Stimulated activated naive CD8-positive, alpha-beta T cell treated with anti-CD3 and anti-CD28 coated beads, Interleukin-15, amount 100 ng/mL, for 72 hours (primary cell): ENCODE data around the gene KCNMA1.

Experiments
- ATAC-seq: fragments of 150-1000 bp; cut with Tn5 transposase; 2 replicates; pipeline ENCODE4 v1.10.0; 2021; ENCODE audit warnings: mild to moderate bottlenecking, moderate library complexity
- DNase-seq, 2 donors: peaks; one replicate each; pipeline ENCODE4 v3.0.0; 2021 to 2022
- H3K27ac Mint-ChIP-seq, 2 donors: one replicate each; pipeline ENCODE4 v1.8.0; 2022; ENCODE audit warnings: mild to moderate bottlenecking in 2 of 2, mixed read lengths in 2 of 2, moderate library complexity in 2 of 2
- H3K27me3 Mint-ChIP-seq: one replicate; pipeline ENCODE4 v1.8.0; 2022; ENCODE audit warnings: mixed read lengths
- H3K4me1 Mint-ChIP-seq: one replicate; pipeline ENCODE4 v1.8.0; 2022; ENCODE audit warnings: mild to moderate bottlenecking, mixed read lengths
- H3K4me3 Mint-ChIP-seq, 2 donors: one replicate each; pipeline ENCODE4 v1.8.0; 2022; ENCODE audit warnings: mild to moderate bottlenecking in 2 of 2, mixed read lengths in 2 of 2, moderate library complexity in 1 of 2
- H3K9me3 Mint-ChIP-seq, 2 donors: one replicate each; pipeline ENCODE4 v1.8.0; 2022; ENCODE audit warnings: mixed read lengths in 2 of 2

Gene KCNMA1

GRCh38 chr10:77486517-77486916, 151.1 kb downstream of the KCNMA1 start:
- Mint-ChIP-seq H3K4me3 (no peak overlapping the region), H3K27me3 (no peaks in the 10 kb centered on the region), H3K4me1 (no peaks in the 10 kb centered on the region), H3K27ac (no peak overlapping the region), H3K9me3 (no peaks in the 10 kb centered on the region)
- DNase-seq (no peak), ATAC-seq (no peak)

DNA sequence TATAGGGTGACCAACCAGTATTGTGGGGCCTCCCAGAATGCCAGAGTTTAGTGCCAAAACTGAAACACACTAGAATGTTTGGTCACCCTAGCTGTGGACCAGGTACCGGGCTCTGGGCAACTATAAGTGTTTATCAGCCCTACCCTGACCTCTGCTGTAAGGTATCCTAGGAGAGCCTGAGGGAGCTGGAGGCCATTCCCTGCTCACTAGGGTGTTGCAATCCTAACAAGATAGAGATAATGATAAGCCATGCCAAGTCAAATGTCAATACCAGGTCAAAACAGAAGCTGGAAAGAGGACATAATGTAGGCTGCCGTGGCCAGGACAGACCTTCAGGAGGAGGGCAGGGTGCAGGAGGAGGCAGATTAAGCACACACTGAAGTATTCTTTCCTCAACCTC, 151.8 kb downstream of the KCNMA1 start:
- peak overlapping the region in 1 of 2 donors; percentile 93 for H3K27ac Mint-ChIP-seq
- no peak overlapping the region for H3K4me3 Mint-ChIP-seq
- no peaks in the 10 kb centered on the region for H3K27me3 Mint-ChIP-seq
- ATAC-seq, result no peak
- H3K4me1 Mint-ChIP-seq, result no peaks in the 10 kb centered on the region
- DNase-seq, result no peak
- no peaks in the 10 kb centered on the region for H3K9me3 Mint-ChIP-seq

GRCh38 chr10:77482072-77482471, 155.5 kb downstream of the KCNMA1 start:
- no peak for DNase-seq
- ATAC-seq, result no peak
- Mint-ChIP-seq H3K27ac (no peak overlapping the region), H3K9me3 (no peaks in the 10 kb centered on the region), H3K4me3 (no peak overlapping the region), H3K27me3 (peaks cover 6% of the 10 kb centered on the region), H3K4me1 (no peaks in the 10 kb centered on the region)

GRCh38 chr10:77479586-77479985, 158.0 kb downstream of the KCNMA1 start:
- Mint-ChIP-seq H3K4me3 (no peak overlapping the region), H3K27me3 (peaks cover 13% of the 10 kb centered on the region), H3K4me1 (no peaks in the 10 kb centered on the region), H3K27ac (no peak overlapping the region), H3K9me3 (no peaks in the 10 kb centered on the region)
- no peak for DNase-seq
- no peak for ATAC-seq

DNA sequence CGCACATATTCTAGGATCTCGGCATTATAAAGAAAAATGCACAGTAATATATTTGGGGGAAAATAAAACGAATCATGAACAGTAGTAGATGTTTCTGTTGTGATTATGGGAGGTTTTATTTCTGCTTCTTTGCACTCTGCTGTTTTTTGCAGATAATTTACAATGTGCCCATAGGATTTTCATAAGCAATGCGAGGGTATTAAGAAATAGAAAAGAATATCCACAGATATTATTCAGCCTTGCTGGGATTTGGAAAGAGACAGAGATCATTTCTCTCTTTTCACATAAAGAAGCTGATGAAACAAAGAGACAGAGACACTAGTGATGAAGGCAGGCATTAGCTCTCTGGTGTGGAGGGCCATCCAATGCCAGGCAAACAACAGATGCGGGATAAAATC, 158.6 kb downstream of the KCNMA1 start:
- H3K4me1 Mint-ChIP-seq, result no peaks in the 10 kb centered on the region
- DNase-seq (no peak), ATAC-seq (no peak)
- H3K27ac Mint-ChIP-seq, result no peak overlapping the region
- no peaks in the 10 kb centered on the region for H3K9me3 Mint-ChIP-seq
- H3K4me3 Mint-ChIP-seq, result no peak overlapping the region
- H3K27me3 Mint-ChIP-seq, result peaks cover 13% of the 10 kb centered on the region

- Mint-ChIP-seq H3K4me3 (no peak overlapping the region), H3K4me1 (no peaks in the 10 kb centered on the region), H3K27me3 (peaks cover 13% of the 10 kb centered on the region), H3K9me3 (no peaks in the 10 kb centered on the region), H3K27ac (no peak overlapping the region)
- ATAC-seq, result no peak
- no peak for DNase-seq
Observed at GRCh38 chr10:77478247-77478961, 159.2 kb downstream of the KCNMA1 start.

GRCh38 chr10:77475522-77475921, 162.1 kb downstream of the KCNMA1 start:
- H3K27me3 Mint-ChIP-seq, result peaks cover 13% of the 10 kb centered on the region
- no peak for ATAC-seq
- H3K4me3 Mint-ChIP-seq, result no peak overlapping the region

GRCh38 chr10:77474939-77475338, 162.7 kb downstream of the KCNMA1 start:
- Mint-ChIP-seq H3K27ac (peak overlapping the region in 1 of 2 donors; percentile 22), H3K4me3 (no peak overlapping the region), H3K4me1 (no peaks in the 10 kb centered on the region), H3K27me3 (peaks cover 13% of the 10 kb centered on the region), H3K9me3 (no peaks in the 10 kb centered on the region)
- no peak for DNase-seq
- no peak for ATAC-seq

More at GRCh38 chr10:77475522-77475921, 162.1 kb downstream of the KCNMA1 start:
- Mint-ChIP-seq H3K27ac (no peak overlapping the region), H3K4me1 (no peaks in the 10 kb centered on the region), H3K9me3 (no peaks in the 10 kb centered on the region)
- DNase-seq, result no peak

DNA sequence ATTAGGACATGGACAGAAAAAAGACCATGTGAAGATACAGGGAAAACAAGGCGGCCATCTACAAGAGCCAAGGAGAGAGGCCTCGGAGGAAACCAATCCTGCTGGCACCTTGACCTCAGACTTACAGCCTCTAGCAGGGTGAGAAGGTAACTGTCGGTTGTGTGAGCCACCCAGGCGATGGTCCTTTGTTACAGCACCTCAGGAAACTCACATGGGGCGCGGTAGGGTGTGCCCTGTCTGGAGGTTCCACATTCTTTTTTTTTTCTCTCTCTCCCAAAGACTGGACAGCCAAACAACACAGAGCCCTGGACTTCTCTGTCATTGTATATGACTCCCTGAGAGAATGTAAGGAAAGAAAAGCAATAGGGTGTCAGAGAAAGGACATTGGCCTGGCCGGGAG, 163.2 kb downstream of the KCNMA1 start:
- ATAC-seq (no peak), DNase-seq (no peak)
- Mint-ChIP-seq H3K27me3 (peaks cover 13% of the 10 kb centered on the region), H3K4me1 (no peaks in the 10 kb centered on the region), H3K27ac (no peak overlapping the region), H3K9me3 (no peaks in the 10 kb centered on the region), H3K4me3 (no peak overlapping the region)

- H3K4me1 Mint-ChIP-seq, result no peaks in the 10 kb centered on the region
- H3K9me3 Mint-ChIP-seq, result no peaks in the 10 kb centered on the region
- no peak overlapping the region for H3K27ac Mint-ChIP-seq
- H3K27me3 Mint-ChIP-seq, result peaks cover 8% of the 10 kb centered on the region
- ATAC-seq (no peak), DNase-seq (no peak)
- no peak overlapping the region for H3K4me3 Mint-ChIP-seq
Observed at GRCh38 chr10:77472146-77472545, 165.5 kb downstream of the KCNMA1 start.

DNA sequence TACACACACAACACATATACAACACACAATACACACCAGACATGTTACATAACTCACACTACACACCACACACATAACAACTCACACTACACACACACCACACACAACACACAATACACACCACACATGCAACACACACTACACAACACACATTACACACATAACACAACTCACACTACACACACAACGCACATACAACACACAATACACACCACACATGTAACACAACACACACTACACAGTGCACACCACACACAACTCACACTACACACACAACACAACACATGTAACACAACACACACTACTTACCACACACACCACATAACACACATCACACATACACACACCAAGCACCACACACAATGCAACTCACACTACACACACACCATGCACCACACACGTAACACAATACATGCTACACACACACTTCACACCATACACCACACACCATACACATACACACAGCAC, 166.5 kb downstream of the KCNMA1 start:
- ATAC-seq (no peak), DNase-seq (no peak)
- Mint-ChIP-seq H3K27ac (no peak overlapping the region), H3K9me3 (no peaks in the 10 kb centered on the region), H3K4me1 (no peaks in the 10 kb centered on the region), H3K4me3 (no peak overlapping the region), H3K27me3 (no peaks in the 10 kb centered on the region)

- Mint-ChIP-seq H3K27me3 (no peaks in the 10 kb centered on the region), H3K4me3 (no peak overlapping the region), H3K4me1 (no peaks in the 10 kb centered on the region), H3K27ac (no peak overlapping the region), H3K9me3 (no peaks in the 10 kb centered on the region)
- ATAC-seq (no peak), DNase-seq (no peak)
Observed at GRCh38 chr10:77467422-77467963, 170.1 kb downstream of the KCNMA1 start.

DNA sequence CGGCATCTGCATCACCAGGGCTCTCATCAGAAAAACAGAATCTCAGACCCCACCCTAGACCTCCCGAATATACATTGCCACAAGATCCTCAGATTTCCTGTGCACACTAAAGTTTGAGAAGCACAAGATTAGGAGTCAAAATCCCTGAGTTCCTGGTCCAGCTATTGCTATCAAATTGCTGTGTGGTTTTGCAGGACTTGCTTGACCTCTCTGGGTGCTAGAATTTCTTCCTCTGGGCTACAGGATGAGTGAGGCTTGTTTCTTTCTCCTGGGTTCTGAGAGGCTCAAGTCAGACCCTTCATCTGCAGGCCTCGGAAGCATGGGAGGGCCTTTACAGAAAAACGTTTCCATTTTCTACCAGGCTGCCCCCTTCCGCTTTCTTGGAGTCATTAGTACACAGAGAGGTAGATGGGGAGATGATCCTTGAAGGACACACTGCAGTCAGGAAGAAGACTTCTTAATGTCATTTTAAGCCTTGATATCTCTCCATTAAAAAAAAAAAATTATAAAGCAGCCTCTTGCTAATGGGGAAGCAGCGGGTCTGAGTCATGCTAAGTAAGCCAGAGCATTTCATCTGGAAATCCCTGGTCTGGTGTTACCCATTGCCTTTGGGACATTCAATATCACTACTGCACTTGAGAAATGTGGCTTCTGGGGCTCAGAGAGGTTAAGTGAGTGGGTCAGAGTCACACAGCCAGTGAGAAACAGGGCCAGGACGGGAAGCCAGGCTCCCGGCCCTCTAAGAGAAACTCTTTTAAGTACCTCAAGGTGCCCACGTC, 173.5 kb downstream of the KCNMA1 start:
- no peak overlapping the region for H3K27ac Mint-ChIP-seq

GRCh38 chr10:77463499-77463898, 174.1 kb downstream of the KCNMA1 start:
- ATAC-seq (no peak), DNase-seq (no peak)
- Mint-ChIP-seq H3K4me3 (no peak overlapping the region), H3K27ac (peak overlapping the region in 1 of 2 donors; percentile 30), H3K27me3 (no peaks in the 10 kb centered on the region), H3K9me3 (no peaks in the 10 kb centered on the region), H3K4me1 (no peaks in the 10 kb centered on the region)

More for the DNA sequence above, 173.5 kb downstream of the KCNMA1 start:
- DNase-seq (no peak), ATAC-seq (no peak)
- H3K4me1 Mint-ChIP-seq, result no peaks in the 10 kb centered on the region
- H3K9me3 Mint-ChIP-seq, result no peaks in the 10 kb centered on the region
- no peak overlapping the region for H3K4me3 Mint-ChIP-seq
- no peaks in the 10 kb centered on the region for H3K27me3 Mint-ChIP-seq

- no peak for ATAC-seq
- no peaks in the 10 kb centered on the region for H3K27me3 Mint-ChIP-seq
Observed at GRCh38 chr10:77461636-77462296, 175.8 kb downstream of the KCNMA1 start.

GRCh38 chr10:77459905-77460304, 177.7 kb downstream of the KCNMA1 start:
- DNase-seq (no peak), ATAC-seq (no peak)
- no peaks in the 10 kb centered on the region for H3K9me3 Mint-ChIP-seq
- H3K4me1 Mint-ChIP-seq, result no peaks in the 10 kb centered on the region
- H3K27me3 Mint-ChIP-seq, result peaks cover 8% of the 10 kb centered on the region
- no peak overlapping the region for H3K4me3 Mint-ChIP-seq
- H3K27ac Mint-ChIP-seq, result peak overlapping the region in 1 of 2 donors; percentile 54

More at GRCh38 chr10:77461636-77462296, 175.8 kb downstream of the KCNMA1 start:
- DNase-seq, result no peak
- Mint-ChIP-seq H3K4me3 (no peak overlapping the region), H3K27ac (no peak overlapping the region), H3K9me3 (no peaks in the 10 kb centered on the region), H3K4me1 (no peaks in the 10 kb centered on the region)
